ENCODE data around the gene CEP63. TPM values are rescaled to one million over a fixed set of nuclear protein-coding genes. Genes with fewer than 3 reads are reported as not detected.

CEP63 gene
- total RNA-seq, 1 experiment from 2014 or later: 23.2 TPM

Other genes with a start within 250 kb of the CEP63 start
- gene RYK, start 235.2 kb upstream of the CEP63 start, total RNA-seq (2014; rRNA removed; shearing (Covaris generic)): 67.6 and 77.8 TPM in 2 replicates
- 21.5 and 23.0 TPM in 2 replicates for gene AMOTL2, start 111.6 kb upstream of the CEP63 start, total RNA-seq (2014; rRNA removed; shearing (Covaris generic))
- 158 and 197 TPM in 2 replicates for gene ANAPC13, start 72 bp upstream of the CEP63 start, total RNA-seq (2014; rRNA removed; shearing (Covaris generic))
- gene KY, start 165.0 kb downstream of the CEP63 start, total RNA-seq (2014; rRNA removed; shearing (Covaris generic)): 0.04 TPM in 1 of 2 replicates, not detected in the other